Calu3 (cell line): ENCODE data around the gene RAD51B. TPM values are rescaled to one million over a fixed set of nuclear protein-coding genes. Genes with fewer than 3 reads are reported as not detected.

Source experiments
- BruUV-seq: library from RNA; stranded (reverse); fragments of 400-500 nt; replicated peaks from 2 replicates; lab custom pipeline; 2021; lab: Mats Ljungman, UMichigan
- CTCF ChIA-PET: fragments of 300-600 bp; sonication (Branson Sonifier 250); formaldehyde crosslinking; loops from one replicate; lab custom pipeline; 2022; ENCODE audit warnings: antibody characterized with exemption; lab: Charles Lee
- DNase-seq: peaks from one replicate; pipeline ENCODE4 v3.0.0; 2022
- H3K27ac Mint-ChIP-seq: one replicate; pipeline ENCODE4 v1.8.0; 2022; ENCODE audit warnings: mixed read lengths; ENCODE audit not compliant: unreplicated experiment
- H3K27me3 Mint-ChIP-seq: one replicate; pipeline ENCODE4 v1.8.0; 2022; ENCODE audit warnings: mixed read lengths; ENCODE audit not compliant: unreplicated experiment
- H3K36me3 Mint-ChIP-seq: one replicate; pipeline ENCODE4 v1.8.0; 2022; ENCODE audit warnings: mild to moderate bottlenecking, moderate library complexity, mixed read lengths; ENCODE audit not compliant: insufficient read depth, unreplicated experiment
- H3K4me1 Mint-ChIP-seq: one replicate; pipeline ENCODE4 v1.8.0; 2022; ENCODE audit warnings: mild to moderate bottlenecking, low read depth, mixed read lengths; ENCODE audit not compliant: unreplicated experiment
- H3K4me3 Mint-ChIP-seq: one replicate; pipeline ENCODE4 v1.8.0; 2022; ENCODE audit warnings: mild to moderate bottlenecking, low read depth, moderate library complexity, mixed read lengths; ENCODE audit not compliant: unreplicated experiment
- H3K9me3 Mint-ChIP-seq: one replicate; pipeline ENCODE4 v1.8.0; 2022; ENCODE audit warnings: low read depth, mixed read lengths; ENCODE audit not compliant: unreplicated experiment
- intact Hi-C: fragments of 100-400 bp; cut with micrococcal nuclease; formaldehyde crosslinking; loops from one replicate; pipeline ENCODE4 v1.10.0; 2022; ENCODE audit not compliant: unreplicated experiment
- total RNA-seq: library from RNA; stranded (reverse); gene quantifications from 2 replicates; pipeline ENCODE4 v1.2.3, GENCODE V29; 2022
- TF ChIP-seq, protein P1 (sequence below): fragments of 200-600 bp; IDR thresholded peaks from one replicate; pipeline ENCODE4 v1.8.0; 2022; ENCODE audit warnings: antibody characterized with exemption; ENCODE audit not compliant: unreplicated experiment

Gene RAD51B
- total RNA-seq, 1 experiment from 2014 or later: 24.7 TPM

GRCh38 chr14:67927244-67927643, 107.7 kb downstream of the RAD51B start:
- BruUV-seq: no TSS peak
- no peak overlapping the region for H3K4me3 Mint-ChIP-seq
- TF ChIP-seq, protein P1, sequence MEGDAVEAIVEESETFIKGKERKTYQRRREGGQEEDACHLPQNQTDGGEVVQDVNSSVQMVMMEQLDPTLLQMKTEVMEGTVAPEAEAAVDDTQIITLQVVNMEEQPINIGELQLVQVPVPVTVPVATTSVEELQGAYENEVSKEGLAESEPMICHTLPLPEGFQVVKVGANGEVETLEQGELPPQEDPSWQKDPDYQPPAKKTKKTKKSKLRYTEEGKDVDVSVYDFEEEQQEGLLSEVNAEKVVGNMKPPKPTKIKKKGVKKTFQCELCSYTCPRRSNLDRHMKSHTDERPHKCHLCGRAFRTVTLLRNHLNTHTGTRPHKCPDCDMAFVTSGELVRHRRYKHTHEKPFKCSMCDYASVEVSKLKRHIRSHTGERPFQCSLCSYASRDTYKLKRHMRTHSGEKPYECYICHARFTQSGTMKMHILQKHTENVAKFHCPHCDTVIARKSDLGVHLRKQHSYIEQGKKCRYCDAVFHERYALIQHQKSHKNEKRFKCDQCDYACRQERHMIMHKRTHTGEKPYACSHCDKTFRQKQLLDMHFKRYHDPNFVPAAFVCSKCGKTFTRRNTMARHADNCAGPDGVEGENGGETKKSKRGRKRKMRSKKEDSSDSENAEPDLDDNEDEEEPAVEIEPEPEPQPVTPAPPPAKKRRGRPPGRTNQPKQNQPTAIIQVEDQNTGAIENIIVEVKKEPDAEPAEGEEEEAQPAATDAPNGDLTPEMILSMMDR: no peak
- H3K4me1 Mint-ChIP-seq: no peaks in the 10 kb centered on the region
- no peak overlapping the region for H3K27ac Mint-ChIP-seq
- no peaks in the 10 kb centered on the region for H3K36me3 Mint-ChIP-seq
- DNase-seq: no peak
- H3K9me3 Mint-ChIP-seq: peaks cover 6% of the 10 kb centered on the region
- H3K27me3 Mint-ChIP-seq: no peaks in the 10 kb centered on the region
- CTCF ChIA-PET: no interaction called here
- intact Hi-C loops: no loop called here

DNA sequence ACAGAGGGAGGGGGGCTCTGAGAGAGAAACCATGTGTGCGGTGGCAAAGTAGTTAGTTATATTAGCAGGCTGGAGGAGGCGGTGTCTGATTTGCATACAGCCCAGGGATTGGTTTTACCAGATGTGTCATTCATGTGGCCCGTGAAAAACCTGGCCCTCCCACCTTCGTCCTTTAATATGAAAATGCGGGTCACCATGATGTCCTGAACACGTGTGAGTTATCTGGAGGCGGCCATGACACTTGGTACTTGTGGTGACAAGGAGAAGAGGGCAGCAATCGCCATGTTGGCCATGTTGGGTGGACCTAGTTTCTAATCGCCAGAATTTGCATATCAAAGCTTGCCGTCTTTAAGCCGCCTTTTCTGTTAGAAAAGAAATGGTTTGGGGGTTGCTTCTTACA, 108.8 kb downstream of the RAD51B start:
- BruUV-seq: no TSS peak
- H3K9me3 Mint-ChIP-seq: peaks cover 6% of the 10 kb centered on the region

GRCh38 chr14:67932708-67933246, 113.2 kb downstream of the RAD51B start:
- H3K27me3 Mint-ChIP-seq: no peaks in the 10 kb centered on the region
- peaks cover 9% of the 10 kb centered on the region for H3K4me1 Mint-ChIP-seq
- CTCF ChIA-PET: interaction anchor here (1.7 kb wide), 1 partner anchor 882 kb away, joined by 5 read pairs; no protein-coding TSS in a partner anchor
- H3K27ac Mint-ChIP-seq: no peak overlapping the region
- no peaks in the 10 kb centered on the region for H3K36me3 Mint-ChIP-seq
- DNase-seq: no peak
- no TSS peak for BruUV-seq
- no peak overlapping the region for H3K4me3 Mint-ChIP-seq
- intact Hi-C loops: loop anchor here (5.0 kb wide), 2 partner anchors 890 to 910 kb away; no protein-coding TSS in a partner anchor
- H3K9me3 Mint-ChIP-seq: peaks cover 4% of the 10 kb centered on the region
- TF ChIP-seq, protein P1: no peak

More for the DNA sequence above, 108.8 kb downstream of the RAD51B start:
- Mint-ChIP-seq H3K36me3 (no peaks in the 10 kb centered on the region), H3K27me3 (no peaks in the 10 kb centered on the region), H3K27ac (no peak overlapping the region), H3K4me3 (no peak overlapping the region), H3K4me1 (no peaks in the 10 kb centered on the region)
- TF ChIP-seq, protein P1: no peak
- intact Hi-C loops: no loop called here
- CTCF ChIA-PET: no interaction called here
- DNase-seq: no peak

DNA sequence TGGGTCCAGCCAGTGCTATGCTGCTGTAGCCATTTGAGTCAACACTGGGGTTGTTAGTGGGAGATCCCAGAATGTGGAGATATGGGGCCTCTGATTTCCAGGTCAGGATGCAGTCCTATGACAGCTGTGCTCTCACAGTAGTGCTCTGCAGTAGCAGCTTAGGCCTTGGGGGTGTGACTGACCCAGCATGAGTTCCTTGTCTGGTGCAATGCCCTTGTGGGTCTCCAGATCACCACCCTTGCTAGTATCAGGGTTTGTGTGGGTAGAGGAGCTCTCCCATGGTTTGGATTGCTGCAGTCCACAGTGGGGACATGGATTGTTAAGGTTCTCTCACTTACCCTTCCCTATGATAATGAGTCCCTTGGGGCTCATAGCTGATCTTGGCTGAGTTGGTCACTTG, 113.7 kb downstream of the RAD51B start:
- intact Hi-C loops: loop anchor here (5.0 kb wide), 2 partner anchors 889 to 909 kb away; no protein-coding TSS in a partner anchor
- Mint-ChIP-seq H3K27me3 (no peaks in the 10 kb centered on the region), H3K4me3 (no peak overlapping the region), H3K36me3 (no peaks in the 10 kb centered on the region), H3K4me1 (peaks cover 9% of the 10 kb centered on the region), H3K9me3 (peaks cover 4% of the 10 kb centered on the region), H3K27ac (no peak overlapping the region)
- no peak for DNase-seq
- no TSS peak for BruUV-seq
- CTCF ChIA-PET: interaction anchor here (1.4 to 1.7 kb wide), 3 partner anchors 21 to 892 kb away, joined by 3 to 7 read pairs (median 5); no protein-coding TSS in a partner anchor
- TF ChIP-seq, protein P1: no peak
